Activated CD4-positive, alpha-beta T cell treated with anti-CD3 and anti-CD28 coated beads for 24 hours (primary cell): ENCODE data around the gene COL4A3.

Experiments used
- DNase-seq, 2 donors: peaks; one replicate each; pipeline ENCODE4 v3.0.0-alpha.2; 2020; ENCODE audit warnings: low read depth in 2 of 2

Gene COL4A3

DNA sequence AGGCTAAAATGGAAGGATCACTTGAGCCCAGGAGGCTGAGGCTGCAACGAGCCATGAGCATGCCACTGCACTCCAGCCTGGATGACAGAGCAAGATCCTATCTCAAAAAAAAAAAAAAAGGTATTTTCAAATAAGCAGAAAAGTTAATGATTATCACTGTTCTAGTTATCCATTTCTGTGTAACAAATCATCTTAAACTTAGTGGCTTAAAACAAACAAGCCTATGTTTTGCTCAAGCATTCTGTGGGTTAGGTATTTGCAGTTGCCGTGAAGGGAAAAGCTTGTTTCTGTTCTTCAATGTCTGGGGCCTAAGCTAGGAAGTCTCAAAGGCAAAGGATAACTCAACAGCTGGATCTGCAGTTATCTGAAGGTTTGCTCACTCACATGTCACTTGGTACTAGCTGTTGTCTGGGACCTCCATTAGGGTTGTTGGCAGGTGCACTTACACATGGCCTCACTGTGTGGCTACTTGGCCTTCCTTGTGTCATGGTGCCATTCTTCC is 174.7 kb downstream of the COL4A3 start:
- DNase-seq, result no peak

DNA sequence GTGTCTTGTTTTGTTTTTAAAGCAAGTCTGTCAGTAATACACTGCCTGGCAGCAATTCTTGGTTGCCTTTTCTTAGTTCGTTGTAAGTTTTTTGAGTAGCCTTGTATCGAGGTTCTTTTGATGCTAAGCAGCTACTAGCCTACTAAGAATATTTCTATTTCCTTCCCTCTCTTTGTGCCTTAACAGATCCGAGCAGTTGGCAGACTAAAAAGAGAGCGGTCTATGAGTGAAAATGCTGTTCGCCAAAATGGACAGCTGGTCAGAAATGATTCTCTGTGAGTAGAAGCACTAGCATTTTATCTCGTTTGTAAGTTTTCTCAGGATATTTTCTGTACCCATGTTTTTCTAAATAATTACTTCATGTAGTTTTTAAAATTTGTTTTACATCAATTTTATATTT is 175.7 kb downstream of the COL4A3 start:
- no peak for DNase-seq

DNA sequence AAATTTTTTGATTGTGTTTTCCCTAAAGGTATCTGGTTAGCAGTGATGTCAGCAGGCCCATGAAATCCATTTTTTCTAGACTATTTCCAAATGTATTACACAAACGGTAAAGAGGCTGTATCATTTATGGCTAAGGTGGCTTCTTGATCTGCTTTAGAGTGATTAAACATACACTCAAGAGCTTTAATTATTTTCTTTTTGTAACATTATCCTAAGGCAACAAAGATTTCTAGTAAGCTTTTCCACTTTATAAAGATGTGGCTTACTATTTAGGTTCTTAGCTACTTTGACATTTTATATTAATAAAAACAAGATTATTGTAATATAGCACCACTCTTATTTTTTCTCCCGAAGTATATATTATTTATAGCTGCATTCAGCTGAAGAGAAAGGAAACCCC is 177.1 kb downstream of the COL4A3 start:
- no peak for DNase-seq

DNA sequence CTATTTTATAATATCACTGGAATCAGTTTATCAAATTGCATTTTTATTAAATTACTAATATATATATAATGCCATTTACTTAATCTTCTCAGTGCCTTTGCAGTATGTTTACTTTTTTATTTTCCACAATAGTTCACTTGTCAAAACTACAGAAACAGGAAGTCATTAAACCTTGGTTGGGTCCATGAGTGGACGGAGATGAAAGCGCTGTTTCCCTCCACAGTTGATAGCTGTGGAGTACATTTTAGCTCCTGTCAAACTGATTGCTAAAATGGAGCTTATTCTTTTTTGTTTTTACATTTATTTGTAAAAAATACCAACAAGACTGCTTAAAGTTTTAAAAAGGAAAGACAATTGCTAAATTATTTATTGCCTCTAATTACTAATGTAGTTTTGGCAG is 179.8 kb downstream of the COL4A3 start:
- no peak for DNase-seq

DNA sequence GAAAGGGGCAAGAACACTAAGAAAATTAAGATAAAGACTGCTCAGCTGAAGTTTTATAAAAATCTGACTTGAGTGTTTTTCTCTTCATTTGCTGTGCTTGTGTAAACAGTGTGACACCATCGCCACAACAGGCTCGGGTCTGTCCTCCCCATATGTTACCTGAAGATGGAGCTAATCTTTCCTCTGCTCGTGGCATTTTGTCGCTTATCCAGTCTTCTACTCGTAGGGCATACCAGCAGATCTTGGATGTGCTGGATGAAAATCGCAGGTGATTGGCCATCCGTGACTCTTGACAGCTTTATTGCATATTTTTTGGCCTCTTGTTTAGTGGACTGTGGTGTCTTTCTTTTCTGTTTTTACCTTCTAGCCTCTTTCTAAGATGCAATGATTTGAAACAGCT is 182.7 kb downstream of the COL4A3 start:
- DNase-seq, result no peak

DNA sequence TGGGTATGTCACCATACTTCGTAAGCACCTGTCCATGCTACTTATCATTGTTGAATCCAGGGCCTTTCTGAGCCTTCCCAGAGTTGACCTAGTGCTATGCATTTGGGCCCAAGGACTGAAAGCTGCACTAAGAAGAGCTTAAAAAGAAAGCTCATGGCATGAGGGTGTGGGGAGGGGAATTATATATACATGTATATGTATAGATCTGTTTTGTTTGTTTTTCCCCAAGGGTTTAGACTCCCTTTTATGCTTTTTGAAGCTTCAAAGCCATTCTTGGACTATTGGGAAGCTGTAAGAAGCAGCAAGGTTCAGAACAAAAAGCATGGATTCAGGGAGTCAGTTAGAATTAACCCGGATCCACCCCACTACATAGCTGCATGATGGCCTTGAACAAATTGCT is 183.9 kb downstream of the COL4A3 start:
- no peak for DNase-seq

DNA sequence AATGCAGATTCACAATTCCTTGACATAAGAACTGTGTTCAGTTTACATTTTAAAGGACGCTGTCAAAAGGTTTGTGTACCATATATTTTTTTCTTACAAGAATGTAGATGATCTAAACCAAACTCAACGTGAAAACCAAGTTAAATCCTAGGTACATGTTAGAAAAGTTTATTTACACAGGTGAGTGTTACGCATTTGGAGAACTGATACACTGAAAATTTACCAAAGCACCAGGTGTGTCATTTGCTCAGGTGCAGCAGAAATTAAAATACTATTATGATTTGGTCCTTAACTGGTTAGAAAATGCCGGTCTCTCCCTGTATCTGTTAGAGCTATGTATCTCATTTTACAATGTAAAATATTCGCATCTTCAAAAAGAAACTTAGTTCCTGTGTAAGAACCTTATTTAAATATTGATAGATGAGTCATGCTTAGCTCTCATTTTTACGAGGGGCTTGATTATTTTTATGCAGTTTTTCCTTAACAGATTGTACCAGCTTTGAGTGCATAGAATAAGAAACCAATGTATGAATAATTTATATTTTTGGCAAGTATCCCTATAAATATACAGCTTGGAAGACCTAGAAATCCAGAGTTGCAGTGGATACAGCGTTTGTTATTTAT is 185.7 kb downstream of the COL4A3 start:
- no peak for DNase-seq

GRCh38 chr2:227351639-227352038 is 187.2 kb downstream of the COL4A3 start:
- DNase-seq, result no peak

DNA sequence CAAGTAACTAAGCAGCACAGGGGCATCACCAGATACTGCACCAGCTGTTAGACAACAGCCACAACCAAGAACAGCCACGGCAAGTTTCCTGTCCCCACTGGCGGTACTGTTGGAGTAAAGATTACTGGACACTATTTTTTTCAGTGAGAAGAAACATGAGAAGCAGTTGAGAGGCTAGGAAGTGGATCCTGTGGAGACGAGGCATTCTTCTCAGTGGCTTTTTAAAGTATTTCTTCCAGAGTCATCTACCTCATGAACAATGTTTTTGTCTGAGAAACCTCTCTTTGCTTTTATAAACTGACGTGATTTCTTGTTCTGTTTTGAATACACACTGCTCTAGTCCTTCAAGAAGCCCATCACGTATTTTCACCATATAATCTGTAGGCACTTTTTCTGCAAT is 195.9 kb downstream of the COL4A3 start:
- DNase-seq, result no peak

DNA sequence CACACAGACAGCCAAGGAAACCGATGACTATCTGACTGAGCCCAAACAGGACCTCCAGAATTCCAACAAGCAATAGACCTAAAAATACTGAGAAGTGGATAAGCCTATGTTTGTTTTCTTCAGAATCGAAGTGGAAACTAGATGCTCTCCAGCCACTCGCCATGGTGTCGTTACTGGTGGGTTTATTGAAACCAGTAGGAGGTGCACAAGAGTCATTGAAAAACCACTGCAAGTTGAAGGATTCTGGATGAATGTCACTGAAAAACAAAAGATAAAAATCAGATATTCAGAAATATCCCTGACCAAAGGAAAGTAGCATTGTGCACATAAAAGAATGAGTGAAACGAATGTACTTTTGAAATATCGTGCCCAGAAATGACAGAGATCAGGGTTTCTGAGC is 199.3 kb downstream of the COL4A3 start:
- DNase-seq, result peak in 1 of 2 donors; percentile 20
